Measurements from ENCODE around the gene KSR1.
"Not testable (repeated sequence)": the region's sequence is repeated elsewhere in the genome, so short reads cannot be mapped to it uniquely, and the experiment has no call there.

KSR1 gene

DNA sequence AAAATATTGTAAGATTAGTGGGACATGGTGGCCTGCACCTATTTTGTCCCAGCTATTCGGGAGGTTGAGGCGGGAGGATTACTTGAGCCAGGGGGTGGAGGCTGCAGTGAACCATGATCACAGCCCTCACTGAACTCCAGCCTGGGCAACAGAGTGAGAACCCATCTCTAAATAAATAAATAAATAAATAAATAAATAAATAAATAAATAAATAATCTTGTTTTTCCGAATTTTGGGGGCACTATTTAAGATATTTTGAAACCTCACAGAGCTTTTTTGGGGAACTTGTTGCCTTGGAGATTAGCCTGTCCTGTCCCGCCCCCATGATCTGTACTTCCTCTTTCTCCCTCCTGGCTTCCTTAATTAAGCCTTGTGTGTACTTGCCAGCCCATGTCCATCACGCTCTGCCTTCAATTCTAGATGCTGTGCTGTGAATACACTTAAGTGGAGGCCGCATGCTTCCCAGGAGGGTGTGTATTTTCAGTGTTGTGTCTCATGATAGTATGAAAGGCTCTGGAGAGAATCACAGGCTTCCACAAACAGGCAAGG, 179.1 kb downstream of the KSR1 start:
- no peaks in the 10 kb centered on the region for H3K27me3 ChIP-seq (ENCODE audit: insufficient read depth, low read depth)
- peaks cover 7% of the 10 kb centered on the region for H3K4me1 ChIP-seq (ENCODE audit: low read depth, poor library complexity, severe bottlenecking)
- H3K27ac ChIP-seq: no peak overlapping the region
- no peaks in the 10 kb centered on the region for H4K20me1 ChIP-seq (ENCODE audit: insufficient read depth)
- H3K36me3 ChIP-seq (ENCODE audit: insufficient read depth): no peaks in the 10 kb centered on the region
- H3K9ac ChIP-seq: no peak overlapping the region
- no peak overlapping the region for H2AFZ ChIP-seq (ENCODE audit: low read depth)
- H3K4me3 ChIP-seq (IDR thresholded peaks at IDR 0.05; ENCODE audit: insufficient read depth, low read depth, low read length): no peak overlapping the region
- no peaks in the 10 kb centered on the region for H3K79me2 ChIP-seq (ENCODE audit: insufficient read depth, low read depth)
- no peak for TF ChIP-seq CTCF (conservative IDR thresholded peaks at IDR 0.05; ENCODE audit: low read depth, low read length)
- no peak overlapping the region for H3K4me2 ChIP-seq

DNA sequence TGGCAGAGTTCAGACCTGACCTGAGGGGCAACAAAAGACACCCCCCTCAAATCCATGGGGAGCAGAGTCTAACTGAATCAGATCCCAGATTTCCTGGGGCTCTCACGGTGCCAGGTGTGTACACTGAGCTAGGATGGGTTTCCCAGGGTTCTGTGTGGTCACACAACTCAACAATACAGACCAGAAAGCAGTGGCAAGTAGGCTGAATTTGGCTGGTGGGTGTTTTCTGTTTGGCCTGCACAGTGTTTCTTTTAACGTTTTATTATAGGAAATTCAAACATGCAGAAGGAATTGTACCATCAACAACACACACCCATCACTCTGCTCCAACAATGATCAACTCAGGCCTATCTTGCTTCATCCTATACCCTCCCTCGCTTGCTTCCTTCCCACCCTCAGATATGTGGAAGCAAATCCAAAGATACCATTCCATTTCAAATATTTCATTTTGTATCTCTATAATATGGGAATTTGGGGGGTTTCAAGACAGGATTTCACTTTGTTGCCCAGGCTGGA, 179.8 kb downstream of the KSR1 start:
- not testable (repeated sequence) for H3K9ac ChIP-seq; H3K4me2 ChIP-seq; H2AFZ ChIP-seq (ENCODE audit: low read depth); H4K20me1 ChIP-seq (ENCODE audit: insufficient read depth); H3K27me3 ChIP-seq (ENCODE audit: insufficient read depth, low read depth); H3K79me2 ChIP-seq (ENCODE audit: insufficient read depth, low read depth); H3K36me3 ChIP-seq (ENCODE audit: insufficient read depth); H3K27ac ChIP-seq; H3K4me3 ChIP-seq (IDR thresholded peaks at IDR 0.05; ENCODE audit: insufficient read depth, low read depth, low read length); H3K4me1 ChIP-seq (ENCODE audit: low read depth, poor library complexity, severe bottlenecking)

DNA sequence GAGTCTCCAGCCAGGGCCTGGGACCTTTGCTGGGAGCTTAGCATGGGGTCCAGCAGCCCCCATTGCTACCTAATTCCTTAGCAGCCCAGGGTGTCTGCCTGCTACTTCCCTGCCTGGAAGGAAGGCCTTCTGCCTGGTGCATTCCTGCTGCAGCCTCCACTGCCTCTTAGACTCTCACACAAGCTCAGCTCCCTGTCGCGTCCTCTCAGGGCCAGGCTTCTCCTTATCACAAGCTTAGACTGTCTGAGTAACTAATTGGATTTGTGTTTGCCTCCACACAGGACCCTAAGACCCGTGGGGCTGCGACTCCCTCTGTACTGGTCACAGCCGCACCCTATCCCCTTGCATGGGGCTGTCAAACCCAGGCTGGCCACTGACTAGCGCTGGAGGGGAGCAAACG, 181.6 kb downstream of the KSR1 start:
- H3K27ac ChIP-seq; H3K27me3 ChIP-seq (ENCODE audit: insufficient read depth, low read depth); H3K4me1 ChIP-seq (ENCODE audit: low read depth, poor library complexity, severe bottlenecking); H3K4me2 ChIP-seq; H3K36me3 ChIP-seq (ENCODE audit: insufficient read depth); H2AFZ ChIP-seq (ENCODE audit: low read depth); H4K20me1 ChIP-seq (ENCODE audit: insufficient read depth); H3K4me3 ChIP-seq (IDR thresholded peaks at IDR 0.05; ENCODE audit: insufficient read depth, low read depth, low read length); H3K79me2 ChIP-seq (ENCODE audit: insufficient read depth, low read depth); H3K9ac ChIP-seq: not testable (repeated sequence)

- H3K79me2 ChIP-seq (ENCODE audit: insufficient read depth, low read depth); H2AFZ ChIP-seq (ENCODE audit: low read depth); H4K20me1 ChIP-seq (ENCODE audit: insufficient read depth); H3K4me3 ChIP-seq (IDR thresholded peaks at IDR 0.05; ENCODE audit: insufficient read depth, low read depth, low read length); H3K4me2 ChIP-seq; H3K27ac ChIP-seq; H3K4me1 ChIP-seq (ENCODE audit: low read depth, poor library complexity, severe bottlenecking); H3K36me3 ChIP-seq (ENCODE audit: insufficient read depth); H3K9ac ChIP-seq; H3K27me3 ChIP-seq (ENCODE audit: insufficient read depth, low read depth): not testable (repeated sequence)
These were observed 182.2 kb downstream of the KSR1 start for GRCh38 chr17:27638415-27638914.

DNA sequence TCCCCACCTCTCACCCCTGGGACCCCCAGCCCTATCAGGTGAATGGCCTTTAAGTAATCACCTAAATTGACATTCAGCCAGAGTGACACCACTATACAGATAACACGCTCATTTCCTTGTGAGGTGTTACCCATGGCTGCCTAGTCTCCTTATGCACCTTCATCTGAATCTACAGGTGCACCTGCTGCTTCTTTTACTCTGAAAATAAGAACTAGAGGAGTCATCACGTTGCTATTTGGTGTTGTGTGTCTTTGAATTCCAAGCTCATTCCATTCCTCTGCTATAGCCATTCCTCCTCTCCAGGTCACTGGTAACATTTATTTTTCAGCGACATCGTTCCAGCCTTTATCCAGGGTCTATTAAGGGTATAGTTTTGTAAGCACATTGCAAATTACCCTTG, 184.5 kb downstream of the KSR1 start:
- Histone ChIP-seq H3K79me2 (ENCODE audit: insufficient read depth, low read depth) (no peaks in the 10 kb centered on the region), H3K9ac (no peak overlapping the region), H3K27ac (no peak overlapping the region), H3K4me1 (ENCODE audit: low read depth, poor library complexity, severe bottlenecking) (no peaks in the 10 kb centered on the region), H3K4me3 (IDR thresholded peaks at IDR 0.05; ENCODE audit: insufficient read depth, low read depth, low read length) (no peak overlapping the region), H2AFZ (ENCODE audit: low read depth) (no peak overlapping the region), H3K27me3 (ENCODE audit: insufficient read depth, low read depth) (no peaks in the 10 kb centered on the region), H3K4me2 (no peak overlapping the region), H4K20me1 (ENCODE audit: insufficient read depth) (no peaks in the 10 kb centered on the region), H3K36me3 (ENCODE audit: insufficient read depth) (no peaks in the 10 kb centered on the region)
- no peak for TF ChIP-seq CTCF (conservative IDR thresholded peaks at IDR 0.05; ENCODE audit: low read depth, low read length)

- Histone ChIP-seq H4K20me1 (ENCODE audit: insufficient read depth) (no peaks in the 10 kb centered on the region), H3K4me3 (IDR thresholded peaks at IDR 0.05; ENCODE audit: insufficient read depth, low read depth, low read length) (no peak overlapping the region), H3K79me2 (ENCODE audit: insufficient read depth, low read depth) (no peaks in the 10 kb centered on the region), H3K27me3 (ENCODE audit: insufficient read depth, low read depth) (no peaks in the 10 kb centered on the region; the same call in 1 of the 2 replicates), H2AFZ (ENCODE audit: low read depth) (no peak overlapping the region), H3K36me3 (ENCODE audit: insufficient read depth) (no peaks in the 10 kb centered on the region), H3K4me2 (no peak overlapping the region), H3K4me1 (ENCODE audit: low read depth, poor library complexity, severe bottlenecking) (no peaks in the 10 kb centered on the region), H3K9ac (no peak overlapping the region), H3K27ac (no peak overlapping the region)
- no peak for TF ChIP-seq CTCF (conservative IDR thresholded peaks at IDR 0.05; ENCODE audit: low read depth, low read length)
These were observed 188.3 kb downstream of the KSR1 start for GRCh38 chr17:27644586-27644985.

GRCh38 chr17:27645621-27646020, 189.4 kb downstream of the KSR1 start:
- H4K20me1 ChIP-seq (ENCODE audit: insufficient read depth); H3K36me3 ChIP-seq (ENCODE audit: insufficient read depth); H3K79me2 ChIP-seq (ENCODE audit: insufficient read depth, low read depth); H2AFZ ChIP-seq (ENCODE audit: low read depth); H3K9ac ChIP-seq; H3K27ac ChIP-seq; H3K27me3 ChIP-seq (ENCODE audit: insufficient read depth, low read depth); H3K4me2 ChIP-seq; H3K4me1 ChIP-seq (ENCODE audit: low read depth, poor library complexity, severe bottlenecking); H3K4me3 ChIP-seq (IDR thresholded peaks at IDR 0.05; ENCODE audit: insufficient read depth, low read depth, low read length): not testable (repeated sequence)
